CD4-positive, alpha-beta T cell treated with Interleukin-21 for 1 hour (primary cell): ENCODE results near the gene MRPL55.

Experiments used
- DNase-seq: peaks from one replicate; pipeline ENCODE4 v3.0.0-alpha.2; 2020

The MRPL55 gene

GRCh38 chr1:228066891-228067654 lies 42.0 kb downstream of the MRPL55 start:
- no peak for DNase-seq

DNA sequence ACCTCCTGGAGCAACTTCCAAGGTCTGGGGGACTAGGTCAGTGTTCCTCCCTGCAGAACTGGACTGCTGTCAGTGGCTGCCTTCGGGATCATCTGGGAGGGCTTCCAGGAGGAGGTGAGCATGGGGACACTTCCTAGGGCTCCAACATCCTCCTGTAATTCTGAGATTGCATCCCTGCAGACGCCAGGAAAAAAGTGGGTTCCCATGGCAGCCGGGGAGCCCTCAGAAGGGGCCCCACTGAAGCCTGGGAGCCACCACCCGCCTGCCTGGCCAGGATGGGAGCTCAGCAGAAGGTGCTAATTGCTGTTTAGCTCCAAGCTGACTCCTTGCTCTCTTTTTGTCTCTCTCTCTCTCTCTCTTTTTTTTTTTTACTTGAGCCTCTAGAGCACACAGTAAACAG lies 42.7 kb downstream of the MRPL55 start:
- DNase-seq: no peak

GRCh38 chr1:228065543-228066347 lies 43.4 kb downstream of the MRPL55 start:
- DNase-seq: no peak

- DNase-seq: no peak
Measured at GRCh38 chr1:228064741-228065542, 44.2 kb downstream of the MRPL55 start.

DNA sequence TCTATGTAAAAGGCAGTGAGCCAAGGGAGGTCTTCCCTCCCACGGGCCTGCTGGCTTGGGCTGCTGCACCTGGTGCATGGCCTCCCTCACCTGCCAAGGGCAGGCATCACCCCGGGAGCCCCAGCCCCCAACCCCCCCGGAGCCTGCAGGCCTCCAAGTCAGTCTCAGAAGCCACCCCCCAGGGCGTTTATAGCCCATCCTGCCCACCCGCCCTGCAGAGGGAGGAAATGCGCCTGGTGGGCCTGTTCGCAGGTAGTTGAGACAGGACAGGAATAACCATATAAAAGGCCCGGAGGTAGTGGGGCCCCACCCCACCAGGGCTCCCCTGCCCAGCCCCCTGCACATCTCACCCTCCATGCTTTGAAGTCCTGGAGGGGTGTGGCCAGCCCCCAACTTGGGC lies 44.8 kb downstream of the MRPL55 start:
- DNase-seq: no peak

DNA sequence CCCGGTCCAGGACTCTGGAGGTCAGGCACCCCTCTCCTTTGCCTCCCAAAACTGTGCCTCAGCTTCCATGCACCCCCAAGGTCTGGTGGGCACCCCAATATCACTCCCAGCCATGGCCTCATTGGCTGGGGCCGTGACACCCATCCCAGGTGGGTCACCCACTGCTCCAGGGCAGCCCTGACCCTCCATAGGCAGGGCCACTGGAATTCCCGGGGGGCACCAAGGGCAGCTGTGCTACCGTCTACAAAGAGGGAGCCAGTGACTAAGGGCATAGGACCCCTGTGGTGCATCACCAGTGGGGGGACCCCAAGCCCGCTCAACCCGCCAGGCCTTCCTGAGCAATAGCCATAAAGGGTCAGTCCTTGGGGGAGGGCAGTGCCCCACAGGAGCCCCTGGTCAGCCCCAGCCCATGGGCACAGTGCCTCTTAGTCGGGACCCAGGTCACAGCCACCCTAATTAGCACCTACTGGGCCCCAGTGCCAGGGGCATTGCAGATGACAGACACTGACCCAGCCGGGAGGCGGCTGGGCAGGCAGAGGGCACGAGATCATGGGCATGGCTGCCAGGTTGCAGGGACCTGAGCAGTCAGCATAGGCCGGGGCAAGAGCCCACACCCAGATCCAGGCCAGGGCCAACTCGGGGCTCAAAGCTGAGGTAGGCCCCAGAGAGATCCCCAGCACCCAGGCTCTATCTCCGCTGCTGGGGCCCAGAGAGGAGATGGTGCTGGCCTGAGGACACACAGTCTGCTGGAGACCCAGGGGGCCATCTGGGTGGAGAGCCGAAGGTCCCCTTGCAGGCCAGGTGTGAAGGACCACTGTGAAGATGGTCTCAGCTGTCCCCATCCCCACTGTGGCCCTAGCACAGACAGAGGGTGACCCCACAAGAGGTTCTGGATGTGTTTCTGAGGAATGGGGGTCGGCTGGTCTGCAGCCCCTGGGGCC lies 45.6 kb downstream of the MRPL55 start:
- no peak for DNase-seq

DNA sequence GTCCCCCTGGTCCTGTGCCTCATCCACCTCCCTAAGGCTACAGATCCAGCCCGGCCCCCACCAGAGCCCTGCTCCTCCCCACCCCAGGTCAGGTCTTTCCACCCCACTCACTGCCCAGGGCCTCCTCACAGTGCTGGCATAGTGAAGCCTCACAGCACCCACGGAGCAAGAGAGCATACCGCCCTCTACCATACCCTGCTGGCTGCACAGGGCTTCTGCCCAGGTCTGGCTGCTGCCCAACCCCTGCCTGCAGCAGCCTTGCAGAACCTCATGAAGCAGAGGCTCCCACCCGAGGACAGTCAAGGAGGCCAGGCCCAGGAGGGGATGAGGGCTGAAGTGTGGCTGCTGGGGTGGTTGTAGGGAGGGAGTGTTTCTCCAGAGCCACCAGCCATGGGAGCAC lies 46.3 kb downstream of the MRPL55 start:
- no peak for DNase-seq

DNA sequence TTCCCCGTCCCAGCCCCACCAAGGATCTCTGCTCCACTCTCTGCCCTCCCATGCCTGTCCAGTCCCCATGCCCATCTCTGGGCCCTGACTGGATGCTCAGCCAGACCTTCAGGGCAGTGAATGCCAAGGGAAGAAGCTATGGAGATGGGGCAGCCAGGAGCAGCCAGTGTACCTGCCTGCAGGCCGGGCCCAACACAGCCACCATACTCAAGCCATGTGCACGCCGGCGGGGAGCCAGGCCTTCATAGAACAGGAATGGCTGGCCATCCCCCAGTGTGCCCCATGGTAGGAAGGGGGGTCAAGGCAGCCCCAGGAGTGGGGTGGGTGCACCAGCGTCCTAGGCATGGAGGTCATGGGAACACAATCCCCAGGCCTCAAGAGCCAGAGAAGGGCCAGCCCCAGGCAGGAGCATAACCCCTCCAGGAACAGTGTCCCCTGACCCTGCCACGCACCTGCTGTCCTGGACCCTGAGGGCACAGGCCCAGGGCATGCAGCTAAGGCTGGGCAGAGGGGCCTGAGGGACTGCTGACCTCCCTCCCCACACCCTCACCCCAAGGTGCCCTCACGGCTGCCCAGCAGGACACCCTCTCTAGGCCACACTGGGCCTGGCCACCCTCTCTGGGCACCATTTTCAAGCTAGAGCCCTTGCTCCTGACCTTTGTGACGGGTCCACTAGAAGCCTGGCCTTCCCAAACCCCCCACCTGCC lies 46.9 kb downstream of the MRPL55 start:
- no peak for DNase-seq

DNA sequence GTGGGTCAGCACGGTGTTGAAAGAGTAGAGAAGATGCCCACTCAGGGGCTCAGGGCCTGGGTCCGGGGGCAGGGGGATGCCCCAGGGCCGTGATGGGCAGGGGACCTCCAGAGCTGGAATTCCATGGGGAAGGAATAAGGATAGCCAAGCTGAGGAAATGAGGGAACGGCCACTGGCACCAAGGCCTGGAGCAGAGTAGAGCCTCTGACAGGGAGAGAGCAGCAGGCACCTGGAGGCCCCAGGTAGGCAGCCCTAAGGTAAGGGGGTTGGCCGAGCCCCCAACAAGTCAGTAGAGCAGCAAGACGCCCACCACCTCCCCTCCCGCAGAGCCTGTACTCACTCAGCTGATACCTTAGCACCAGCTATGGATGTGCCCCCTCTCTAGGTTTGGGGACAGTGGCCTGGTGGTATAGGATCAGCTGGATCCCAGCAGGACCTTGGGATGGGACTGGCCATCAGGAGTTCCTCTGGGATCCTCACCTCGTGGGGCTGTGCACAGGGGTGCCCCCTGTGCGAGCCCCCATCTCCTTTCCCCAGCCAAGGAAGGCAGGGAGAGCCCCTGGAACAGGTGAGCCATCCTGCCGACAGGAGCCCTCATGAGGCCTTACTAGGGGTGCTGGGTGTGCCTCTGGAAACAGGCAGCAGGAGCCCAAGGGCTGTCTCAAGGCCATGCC lies 47.6 kb downstream of the MRPL55 start:
- no peak for DNase-seq

- no peak for DNase-seq
Measured at GRCh38 chr1:228060458-228061190, 48.5 kb downstream of the MRPL55 start.

GRCh38 chr1:228059634-228060457 lies 49.3 kb downstream of the MRPL55 start:
- DNase-seq: peak; percentile 83

- peak; percentile 64 for DNase-seq
Measured at GRCh38 chr1:228058949-228059633, 50.0 kb downstream of the MRPL55 start.

- DNase-seq: no peak
Measured at GRCh38 chr1:228058172-228058948, 50.7 kb downstream of the MRPL55 start.
